ENCODE results near the gene DGKH.

GRCh38 chr13:42046448-42046847 lies 2.0 kb upstream of the DGKH start:
- TF ChIP-seq CTCF (conservative IDR thresholded peaks at IDR 0.05 in 1 of 2, IDR thresholded peaks at IDR 0.05 in 1 of 2; ENCODE audit: extremely low read depth in 1 of 2, insufficient read depth in 1 of 2, low read depth in 1 of 2, low read length in 2 of 2): no peak
- no peak for TF ChIP-seq EZH2 (IDR thresholded peaks at IDR 0.05; ENCODE audit: borderline replicate concordance, low read length)
